ENCODE results near the gene MKNK1.
A peak's percentile ranks its signal among the peaks of the same experiment; 100 is the strongest.

Gene MKNK1

GRCh38 chr1:46603481-46603857 lies 599 bp downstream of the MKNK1 start:
- Histone ChIP-seq H3K4me2 (ENCODE audit: low read depth, low read length, poor library complexity, severe bottlenecking) (peak overlapping the region; percentile 85), H3K4me3 (ENCODE audit: low read length, poor library complexity, severe bottlenecking) (peak overlapping the region; percentile 81), H3K9ac (ENCODE audit: low read depth, low read length, poor library complexity, severe bottlenecking) (peak overlapping the region; percentile 74), H3K36me3 (ENCODE audit: insufficient read depth, low read length) (no peaks in the 10 kb centered on the region), H4K20me1 (ENCODE audit: insufficient read depth, low read length, poor library complexity, severe bottlenecking) (no peaks in the 10 kb centered on the region), H3K4me1 (ENCODE audit: insufficient read depth, low read length, poor library complexity, severe bottlenecking) (peaks cover 54% of the 10 kb centered on the region), H3K27me3 (ENCODE audit: insufficient read depth, low read length, poor library complexity, severe bottlenecking) (no peaks in the 10 kb centered on the region), H3F3A (ENCODE audit: low read depth) (no peaks in the 10 kb centered on the region), H3K9me3 (ENCODE audit: insufficient read depth, low read depth, low read length) (no peaks in the 10 kb centered on the region), H3K9me2 (replicated peaks; ENCODE audit: low read depth, low read length) (no peaks in the 10 kb centered on the region), H2AFZ (ENCODE audit: low read length) (peak overlapping the region; percentile 86), H3K79me2 (ENCODE audit: insufficient read depth, low read length) (peaks cover 15% of the 10 kb centered on the region; the same call in 1 of the 2 replicates)
- no peak for TF ChIP-seq EZH2phosphoT487 (IDR thresholded peaks at IDR 0.05; ENCODE audit: borderline replicate concordance)
- TF ChIP-seq CTCF (conservative IDR thresholded peaks at IDR 0.05; ENCODE audit: low read length), result no peak

GRCh38 chr1:46601257-46602007 lies 2.6 kb downstream of the MKNK1 start:
- no peak overlapping the region for H3K4me3 ChIP-seq (ENCODE audit: low read length, poor library complexity, severe bottlenecking)
- H3K9me3 ChIP-seq (ENCODE audit: insufficient read depth, low read depth, low read length), result no peaks in the 10 kb centered on the region
- H3K4me2 ChIP-seq (ENCODE audit: low read depth, low read length, poor library complexity, severe bottlenecking), result no peak overlapping the region
- H3K27me3 ChIP-seq (ENCODE audit: insufficient read depth, low read length, poor library complexity, severe bottlenecking), result no peaks in the 10 kb centered on the region
- peaks cover 54% of the 10 kb centered on the region for H3K4me1 ChIP-seq (ENCODE audit: insufficient read depth, low read length, poor library complexity, severe bottlenecking)
- no peaks in the 10 kb centered on the region for H3F3A ChIP-seq (ENCODE audit: low read depth)
- H3K36me3 ChIP-seq (ENCODE audit: insufficient read depth, low read length), result no peaks in the 10 kb centered on the region
- no peak overlapping the region for H3K9ac ChIP-seq (ENCODE audit: low read depth, low read length, poor library complexity, severe bottlenecking)
- H4K20me1 ChIP-seq (ENCODE audit: insufficient read depth, low read length, poor library complexity, severe bottlenecking), result no peaks in the 10 kb centered on the region
- TF ChIP-seq EZH2phosphoT487 (IDR thresholded peaks at IDR 0.05; ENCODE audit: borderline replicate concordance), result no peak
- TF ChIP-seq CTCF (conservative IDR thresholded peaks at IDR 0.05; ENCODE audit: low read length), result no peak
- H3K9me2 ChIP-seq (replicated peaks; ENCODE audit: low read depth, low read length), result no peaks in the 10 kb centered on the region
- peaks cover 15% of the 10 kb centered on the region; the same call in 1 of the 2 replicates for H3K79me2 ChIP-seq (ENCODE audit: insufficient read depth, low read length)
- H2AFZ ChIP-seq (ENCODE audit: low read length), result no peak overlapping the region

GRCh38 chr1:46599059-46599970 lies 4.8 kb downstream of the MKNK1 start:
- H3K4me2 ChIP-seq (ENCODE audit: low read depth, low read length, poor library complexity, severe bottlenecking), result peak overlapping the region; percentile 9

More at GRCh38 chr1:46599059-46599970, 4.8 kb downstream of the MKNK1 start:
- Histone ChIP-seq H2AFZ (ENCODE audit: low read length) (no peak overlapping the region), H3K9me2 (replicated peaks; ENCODE audit: low read depth, low read length) (no peaks in the 10 kb centered on the region), H3F3A (ENCODE audit: low read depth) (no peaks in the 10 kb centered on the region), H4K20me1 (ENCODE audit: insufficient read depth, low read length, poor library complexity, severe bottlenecking) (no peaks in the 10 kb centered on the region), H3K9me3 (ENCODE audit: insufficient read depth, low read depth, low read length) (no peaks in the 10 kb centered on the region), H3K79me2 (ENCODE audit: insufficient read depth, low read length) (peaks cover 10% of the 10 kb centered on the region; the same call in 1 of the 2 replicates), H3K27me3 (ENCODE audit: insufficient read depth, low read length, poor library complexity, severe bottlenecking) (no peaks in the 10 kb centered on the region), H3K4me3 (ENCODE audit: low read length, poor library complexity, severe bottlenecking) (no peak overlapping the region), H3K4me1 (ENCODE audit: insufficient read depth, low read length, poor library complexity, severe bottlenecking) (peaks cover 45% of the 10 kb centered on the region), H3K36me3 (ENCODE audit: insufficient read depth, low read length) (no peaks in the 10 kb centered on the region), H3K9ac (ENCODE audit: low read depth, low read length, poor library complexity, severe bottlenecking) (no peak overlapping the region)
- no peak for TF ChIP-seq CTCF (conservative IDR thresholded peaks at IDR 0.05; ENCODE audit: low read length)
- TF ChIP-seq EZH2phosphoT487 (IDR thresholded peaks at IDR 0.05; ENCODE audit: borderline replicate concordance), result no peak
